ENCODE data around the gene CORO7. TPM values are rescaled to one million over a fixed set of nuclear protein-coding genes. Genes with fewer than 3 reads are reported as not detected.
A peak's percentile ranks its signal among the peaks of the same experiment; 100 is the strongest.

CORO7 gene
- total and polyA plus RNA-seq, 9 of the 15 experiments (the other 6 are each of a cell fraction or from before 2014, with no cell fraction given), result 0.45 to 77.2 (median 18.7) TPM

DNA sequence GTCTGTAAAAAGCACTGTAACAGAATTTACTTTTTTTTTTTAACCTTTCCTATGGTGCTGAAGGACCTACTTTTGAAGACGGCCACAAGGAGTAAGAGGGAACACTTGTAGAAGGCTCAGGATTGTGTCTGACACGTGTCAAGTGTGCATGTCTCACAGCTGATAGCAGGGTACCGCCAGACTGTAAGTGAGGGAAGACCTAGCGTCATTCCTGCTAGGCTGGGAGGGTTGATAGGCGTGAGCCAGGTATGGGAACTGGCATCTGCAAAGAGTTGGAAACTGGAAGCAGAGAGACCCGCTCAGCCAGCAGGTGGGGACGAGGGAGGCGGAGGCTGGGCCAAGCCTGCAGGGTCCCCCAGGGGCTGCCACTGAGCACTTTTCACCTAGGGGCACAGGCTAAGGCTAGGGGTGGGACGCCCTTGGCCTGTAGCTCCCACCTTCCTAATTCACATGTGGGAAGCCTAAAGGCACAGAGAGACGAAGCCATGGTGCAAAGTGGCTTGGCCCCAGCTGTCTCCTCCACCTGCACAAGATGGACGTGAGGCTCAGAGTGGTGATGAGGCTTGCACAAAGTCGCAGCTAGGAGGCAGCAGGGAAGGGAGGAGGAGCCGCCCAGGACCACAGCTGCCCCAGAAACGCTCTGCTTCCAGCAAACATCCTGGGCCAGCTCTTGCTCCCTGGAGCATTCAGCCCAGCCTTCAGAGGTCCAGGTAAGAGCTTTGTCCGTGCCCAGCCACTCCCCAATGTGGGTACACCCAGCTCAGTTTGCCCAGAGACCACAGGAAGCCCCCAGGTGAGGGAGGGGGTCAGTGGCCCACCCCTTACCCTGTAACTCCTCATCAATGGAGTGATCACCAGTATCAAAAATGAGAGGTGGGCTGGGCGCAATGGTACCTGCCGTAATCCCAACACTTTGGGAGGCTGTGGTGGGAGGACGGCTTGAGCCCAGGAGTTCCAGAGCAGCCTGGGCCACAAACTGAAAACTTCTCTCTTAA, 25.8 kb downstream of the CORO7 start:
- Histone ChIP-seq H3K4me2 (ENCODE audit: insufficient read depth, low read length) (no peak overlapping the region), H2AFZ (ENCODE audit: low read depth, low read length) (no peak overlapping the region), H3K4me3 (no peak overlapping the region), H3K36me3 (ENCODE audit: control insufficient read depth, insufficient read depth, low read length) (peaks cover 65% of the 10 kb centered on the region; the same call in 1 of the 3 replicates), H4K20me1 (replicated peaks; ENCODE audit: control insufficient read depth, insufficient read depth, low read length) (no peaks in the 10 kb centered on the region), H3K27me3 (ENCODE audit: control insufficient read depth in 2 of 2, insufficient read depth in 2 of 2, low read length in 2 of 2) (no peaks in the 10 kb centered on the region), H3K9ac (ENCODE audit: insufficient read depth in 1 of 2, low read depth in 2 of 2, low read length in 2 of 2) (no peak overlapping the region), H3K4me1 (replicated peaks in 1 of 2; ENCODE audit: control insufficient read depth in 2 of 2, insufficient read depth in 2 of 2, low read length in 2 of 2) (peaks cover 0 to 30% of the 10 kb centered on the region in 2 experiments; a peak in 2 of 5 replicates), H3K79me2 (ENCODE audit: control insufficient read depth, insufficient read depth, low read length) (no peaks in the 10 kb centered on the region), H3K27ac (ENCODE audit: extremely low read depth, low read depth, low read length) (no peak overlapping the region), H3K9me1 (ENCODE audit: control insufficient read depth, insufficient read depth, low read length) (peaks cover 3% of the 10 kb centered on the region), H3K9me3 (replicated peaks; ENCODE audit: control insufficient read depth, insufficient read depth, low read depth, low read length) (no peaks in the 10 kb centered on the region)
- intact Hi-C loops (cut with micrococcal nuclease), result no loop called here
- WGBS (ENCODE audit: insufficient coverage, low coverage, missing lambda C conversion rate), result 78% methylated on average over 14 of the region's 18 CpGs
- no TSS peak for BruUV-seq (replicated peaks)
- no peak for DNase-seq (ENCODE audit: extremely low read depth in 1 of 4, low spot score in 3 of 4)
- FAIRE-seq, result peak; percentile 6
- ATAC-seq, result peak; percentile 43; the same call in 1 of the 3 replicates
- ChIA-PET POLR2A (interaction anchor here (0.5 to 2.6 kb wide), 5 partner anchors 10 to 197 kb away, joined by 3 to 9 read pairs (median 4); no protein-coding TSS in a partner anchor), CTCF (ENCODE audit: low intra/inter-chr PET ratio) (no interaction called here)
- TF ChIP-seq MAFF (IDR thresholded peaks at IDR 0.05; ENCODE audit: low read length) (no peak), POLR2G (IDR thresholded peaks at IDR 0.05; ENCODE audit: low read depth, low read length) (peak; percentile 33; the same call in 1 of the 2 replicates)
- TF ChIP-seq, protein P1, sequence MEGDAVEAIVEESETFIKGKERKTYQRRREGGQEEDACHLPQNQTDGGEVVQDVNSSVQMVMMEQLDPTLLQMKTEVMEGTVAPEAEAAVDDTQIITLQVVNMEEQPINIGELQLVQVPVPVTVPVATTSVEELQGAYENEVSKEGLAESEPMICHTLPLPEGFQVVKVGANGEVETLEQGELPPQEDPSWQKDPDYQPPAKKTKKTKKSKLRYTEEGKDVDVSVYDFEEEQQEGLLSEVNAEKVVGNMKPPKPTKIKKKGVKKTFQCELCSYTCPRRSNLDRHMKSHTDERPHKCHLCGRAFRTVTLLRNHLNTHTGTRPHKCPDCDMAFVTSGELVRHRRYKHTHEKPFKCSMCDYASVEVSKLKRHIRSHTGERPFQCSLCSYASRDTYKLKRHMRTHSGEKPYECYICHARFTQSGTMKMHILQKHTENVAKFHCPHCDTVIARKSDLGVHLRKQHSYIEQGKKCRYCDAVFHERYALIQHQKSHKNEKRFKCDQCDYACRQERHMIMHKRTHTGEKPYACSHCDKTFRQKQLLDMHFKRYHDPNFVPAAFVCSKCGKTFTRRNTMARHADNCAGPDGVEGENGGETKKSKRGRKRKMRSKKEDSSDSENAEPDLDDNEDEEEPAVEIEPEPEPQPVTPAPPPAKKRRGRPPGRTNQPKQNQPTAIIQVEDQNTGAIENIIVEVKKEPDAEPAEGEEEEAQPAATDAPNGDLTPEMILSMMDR (IDR thresholded peaks at IDR 0.05 in 2 of 3, conservative IDR thresholded peaks at IDR 0.05 in 1 of 3; ENCODE audit: insufficient read depth in 2 of 3, low read depth in 1 of 3, low read length in 3 of 3), result peak in 2 of 3 experiments; percentile 9 to 23; a peak in 2 of 6 replicates
- TF ChIP-seq, protein P2, sequence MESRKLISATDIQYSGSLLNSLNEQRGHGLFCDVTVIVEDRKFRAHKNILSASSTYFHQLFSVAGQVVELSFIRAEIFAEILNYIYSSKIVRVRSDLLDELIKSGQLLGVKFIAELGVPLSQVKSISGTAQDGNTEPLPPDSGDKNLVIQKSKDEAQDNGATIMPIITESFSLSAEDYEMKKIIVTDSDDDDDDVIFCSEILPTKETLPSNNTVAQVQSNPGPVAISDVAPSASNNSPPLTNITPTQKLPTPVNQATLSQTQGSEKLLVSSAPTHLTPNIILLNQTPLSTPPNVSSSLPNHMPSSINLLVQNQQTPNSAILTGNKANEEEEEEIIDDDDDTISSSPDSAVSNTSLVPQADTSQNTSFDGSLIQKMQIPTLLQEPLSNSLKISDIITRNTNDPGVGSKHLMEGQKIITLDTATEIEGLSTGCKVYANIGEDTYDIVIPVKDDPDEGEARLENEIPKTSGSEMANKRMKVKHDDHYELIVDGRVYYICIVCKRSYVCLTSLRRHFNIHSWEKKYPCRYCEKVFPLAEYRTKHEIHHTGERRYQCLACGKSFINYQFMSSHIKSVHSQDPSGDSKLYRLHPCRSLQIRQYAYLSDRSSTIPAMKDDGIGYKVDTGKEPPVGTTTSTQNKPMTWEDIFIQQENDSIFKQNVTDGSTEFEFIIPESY (CRISPR knock-in tag; IDR thresholded peaks at IDR 0.05), result peak; percentile 85
- in situ Hi-C loops (cut with MboI), result no loop called here

All from K562 (cell line).